Sigmoid colon (tissue), 4 donors: ENCODE results near the gene ECE2.

Experiments used
- CTCF ChIP-seq, 4 experiments: fragments of 450-650 bp in 3 of 4; fragments of 200-600 bp in 1 of 4; IDR thresholded peaks; one replicate each; pipeline ENCODE4 v1.5.1; 2016 to 2019; ENCODE audit warnings: antibody characterized with exemption in 4 of 4, mild to moderate bottlenecking in 3 of 4, moderate library complexity in 2 of 4
- POLR2A ChIP-seq, 2 donors: fragments of 450-650 bp; IDR thresholded peaks; one replicate each; pipeline ENCODE4 v1.6.1; 2016; ENCODE audit warnings: antibody characterized with exemption in 2 of 2, mild to moderate bottlenecking in 2 of 2, moderate library complexity in 2 of 2
- POLR2AphosphoS5 ChIP-seq, 4 donors: sonication (generic); formaldehyde crosslinking; IDR thresholded peaks; one replicate each; pipeline ENCODE4 v1.6.1; 2017; ENCODE audit warnings: antibody characterized with exemption in 4 of 4

GRCh38 chr3:184321666-184322065 is 45.8 kb downstream of the ECE2 start:
- TF ChIP-seq CTCF (IDR thresholded peaks at IDR 0.05) (no peak), POLR2A (IDR thresholded peaks at IDR 0.05) (no peak), POLR2AphosphoS5 (IDR thresholded peaks at IDR 0.05) (no peak)
